Thoracic aorta (tissue), 2 donors: Measurements from ENCODE around the gene ABCB1. TPM values are rescaled to one million over a fixed set of nuclear protein-coding genes. Genes with fewer than 3 reads are reported as not detected.

Experiments
- ATAC-seq: fragments of 150-250 bp; one replicate; pipeline ENCODE4 v1.8.0; 2017; ENCODE audit warnings: low read depth; ENCODE audit not compliant: insufficient number of reproducible peaks, low FRiP score
- DNase-seq: peaks from one replicate; pipeline ENCODE4 v3.0.0-alpha.2; 2020; ENCODE audit warnings: low spot score
- H3K27ac ChIP-seq, 2 donors: fragments of 200-600 bp; sonication (generic); 1 replicate in 1 of 2; 2 replicates in 1 of 2; pipeline ENCODE4 v1.5.1; 2016; ENCODE audit warnings: mild to moderate bottlenecking in 2 of 2, moderate library complexity in 2 of 2
- H3K27me3 ChIP-seq: fragments of 200-600 bp; sonication (generic); replicated peaks from 2 replicates; pipeline ENCODE4 v1.6.0; 2016; ENCODE audit warnings: mild to moderate bottlenecking; ENCODE audit not compliant: insufficient read depth
- H3K36me3 ChIP-seq: fragments of 200-600 bp; sonication (generic); one replicate; pipeline ENCODE4 v1.5.1; 2016
- H3K4me1 ChIP-seq, 2 donors: fragments of 200-600 bp; sonication (generic); 1 replicate in 1 of 2; 2 replicates in 1 of 2; pipeline versions ENCODE4 v1.5.1 to v1.6.0; 2016; ENCODE audit warnings: low read depth in 2 of 2, mild to moderate bottlenecking in 1 of 2; ENCODE audit not compliant: control insufficient read depth in 1 of 2
- H3K4me3 ChIP-seq: fragments of 200-600 bp; sonication (generic); 2 replicates; pipeline ENCODE4 v1.5.1; 2016; ENCODE audit warnings: mild to moderate bottlenecking
- H3K9me3 ChIP-seq: fragments of 200-600 bp; sonication (generic); 2 replicates; pipeline ENCODE4 v1.5.1; 2016
- CTCF ChIP-seq: fragments of 200-600 bp; sonication (generic); IDR thresholded peaks from one replicate; pipeline ENCODE4 v1.5.1; 2019; ENCODE audit warnings: antibody characterized with exemption
- total RNA-seq, 2 donors: library from RNA; depleted of rRNA; stranded (reverse); fragments of >200 nt; gene quantifications; one replicate each; pipeline versions ENCODE4 v1.1.0 to v1.2.3, GENCODE V29; 2016

ABCB1 gene
- total RNA-seq, 2 donors from 2014 or later: 1.4 to 10.6 TPM

GRCh38 chr7:87518735-87519134 is 81.9 kb downstream of the ABCB1 start:
- Histone ChIP-seq H3K9me3 (no peaks in the 10 kb centered on the region), H3K36me3 (no peaks in the 10 kb centered on the region), H3K4me1 (peaks cover 0 to 21% of the 10 kb centered on the region in 2 donors), H3K4me3 (no peak overlapping the region), H3K27me3 (no peaks in the 10 kb centered on the region), H3K27ac (no peak overlapping the region)
- ATAC-seq (no peak), DNase-seq (no peak)
- no peak for TF ChIP-seq CTCF

- ATAC-seq (no peak), DNase-seq (no peak)
- H3K27ac ChIP-seq: no peak overlapping the region
- peaks cover 0 to 21% of the 10 kb centered on the region in 2 donors for H3K4me1 ChIP-seq
- H3K27me3 ChIP-seq: no peaks in the 10 kb centered on the region
- no peaks in the 10 kb centered on the region for H3K36me3 ChIP-seq
- H3K9me3 ChIP-seq: no peaks in the 10 kb centered on the region
- no peak overlapping the region for H3K4me3 ChIP-seq
- TF ChIP-seq CTCF: no peak
Observed at GRCh38 chr7:87517891-87518290, 82.8 kb downstream of the ABCB1 start.

- H3K27me3 ChIP-seq: no peaks in the 10 kb centered on the region
- no peak for DNase-seq
- H3K27ac ChIP-seq: no peak overlapping the region
- no peaks in the 10 kb centered on the region for H3K9me3 ChIP-seq
- H3K4me3 ChIP-seq: no peak overlapping the region
- ATAC-seq: no peak
- no peak for TF ChIP-seq CTCF
- H3K36me3 ChIP-seq: no peaks in the 10 kb centered on the region
- H3K4me1 ChIP-seq: peaks cover 0 to 21% of the 10 kb centered on the region in 2 donors
Observed at GRCh38 chr7:87517136-87517815, 83.4 kb downstream of the ABCB1 start.

GRCh38 chr7:87513735-87514335 is 86.8 kb downstream of the ABCB1 start:
- no peak overlapping the region for H3K27ac ChIP-seq
- no peak overlapping the region for H3K4me3 ChIP-seq
- TF ChIP-seq CTCF: no peak
- H3K27me3 ChIP-seq: no peaks in the 10 kb centered on the region
- no peak for ATAC-seq
- DNase-seq: no peak
- H3K4me1 ChIP-seq: peaks cover 0 to 19% of the 10 kb centered on the region in 2 donors
- H3K36me3 ChIP-seq: no peaks in the 10 kb centered on the region
- no peaks in the 10 kb centered on the region for H3K9me3 ChIP-seq

GRCh38 chr7:87512906-87513305 is 87.8 kb downstream of the ABCB1 start:
- H3K4me3 ChIP-seq: no peak overlapping the region
- TF ChIP-seq CTCF: no peak
- H3K27ac ChIP-seq: no peak overlapping the region
- no peaks in the 10 kb centered on the region for H3K27me3 ChIP-seq
- no peak for DNase-seq
- no peak for ATAC-seq
- H3K4me1 ChIP-seq: peaks cover 0 to 12% of the 10 kb centered on the region in 2 donors
- H3K36me3 ChIP-seq: no peaks in the 10 kb centered on the region
- H3K9me3 ChIP-seq: no peaks in the 10 kb centered on the region
